A673 (cell line): ENCODE results near the gene WLS. TPM values are rescaled to one million over a fixed set of nuclear protein-coding genes. Genes with fewer than 3 reads are reported as not detected.

ENCODE experiments used
- BruUV-seq: library from RNA; stranded (reverse); fragments of 400-500 nt; replicated peaks from 2 replicates; lab custom pipeline; 2021; lab: Mats Ljungman, UMichigan
- CTCF ChIA-PET: fragments of 300-600 bp; sonication (Branson Sonifier 250); formaldehyde crosslinking; loops from one replicate; lab custom pipeline; 2022; ENCODE audit warnings: antibody characterized with exemption; lab: Charles Lee
- POLR2A ChIA-PET: fragments of 300-600 bp; sonication (Branson Sonifier 250); formaldehyde crosslinking; loops from one replicate; lab custom pipeline; 2022; ENCODE audit warnings: antibody characterized with exemption; ENCODE audit not compliant: low non-redundant PET; lab: Charles Lee
- DNase-seq: peaks from one replicate; pipeline ENCODE4 v3.0.0-alpha.2; 2015; ENCODE audit warnings: low spot score
- H3K27ac ChIP-seq: fragments of 200-600 bp; sonication (generic); 2 replicates; pipeline ENCODE4 v1.5.1; 2016; ENCODE audit warnings: mixed run types, low read depth, mild to moderate bottlenecking, mixed read lengths, antibody characterized with exemption, low read length; ENCODE audit not compliant: poor library complexity, severe bottlenecking
- H3K27me3 ChIP-seq: fragments of 200-600 bp; sonication (generic); replicated peaks from 2 replicates; pipeline ENCODE4 v1.6.1; 2017; ENCODE audit warnings: mixed run types, low read depth, mild to moderate bottlenecking, mixed read lengths, antibody characterized with exemption, low read length; ENCODE audit not compliant: insufficient read depth, poor library complexity
- H3K36me3 ChIP-seq: fragments of 200-600 bp; sonication (generic); 2 replicates; pipeline ENCODE4 v1.6.1; 2016; ENCODE audit warnings: mixed run types, mild to moderate bottlenecking, mixed read lengths, antibody characterized with exemption, low read length; ENCODE audit not compliant: insufficient read depth, poor library complexity, severe bottlenecking
- H3K4me1 ChIP-seq: fragments of 200-600 bp; sonication (generic); 2 replicates; pipeline ENCODE4 v1.6.1; 2017; ENCODE audit warnings: mixed run types, mild to moderate bottlenecking, mixed read lengths, antibody characterized with exemption, low read length; ENCODE audit not compliant: insufficient read depth, poor library complexity, severe bottlenecking
- H3K4me3 ChIP-seq: fragments of 200-600 bp; sonication (generic); 2 replicates; pipeline ENCODE4 v1.5.1; 2016; ENCODE audit warnings: low read depth, mixed run types, mild to moderate bottlenecking, mixed read lengths, low read length; ENCODE audit not compliant: poor library complexity, severe bottlenecking
- H3K9me3 ChIP-seq: fragments of 200-600 bp; sonication (generic); 2 replicates; pipeline ENCODE4 v1.6.1; 2016; ENCODE audit warnings: mixed run types, low read depth, mild to moderate bottlenecking, mixed read lengths, antibody characterized with exemption, low read length; ENCODE audit not compliant: poor library complexity, severe bottlenecking
- EZH2 ChIP-seq: fragments of 200-600 bp; sonication (generic); IDR thresholded peaks from 2 replicates; pipeline ENCODE4 v1.6.1; 2017; ENCODE audit warnings: borderline replicate concordance, low read depth, mild to moderate bottlenecking, mixed read lengths, antibody characterized with exemption, low read length; ENCODE audit not compliant: poor library complexity, severe bottlenecking
- intact Hi-C: fragments of 100-400 bp; cut with micrococcal nuclease; formaldehyde crosslinking; loops from one replicate; pipeline ENCODE4 v1.10.0; 2022; ENCODE audit not compliant: unreplicated experiment
- total RNA-seq: library from RNA; stranded (reverse); gene quantifications from 2 replicates; pipeline ENCODE4 v1.2.3, GENCODE V29; 2021
- TF ChIP-seq, protein P1 (sequence below): fragments of 300-800, 200-600 bp; sonication (generic); conservative IDR thresholded peaks from 2 replicates; pipeline ENCODE4 v1.5.1; 2017; ENCODE audit warnings: low read depth, mild to moderate bottlenecking, antibody characterized with exemption, low read length, moderate library complexity, mixed read lengths

WLS gene
- total RNA-seq, 1 experiment from 2014 or later, result 144 TPM

DNA sequence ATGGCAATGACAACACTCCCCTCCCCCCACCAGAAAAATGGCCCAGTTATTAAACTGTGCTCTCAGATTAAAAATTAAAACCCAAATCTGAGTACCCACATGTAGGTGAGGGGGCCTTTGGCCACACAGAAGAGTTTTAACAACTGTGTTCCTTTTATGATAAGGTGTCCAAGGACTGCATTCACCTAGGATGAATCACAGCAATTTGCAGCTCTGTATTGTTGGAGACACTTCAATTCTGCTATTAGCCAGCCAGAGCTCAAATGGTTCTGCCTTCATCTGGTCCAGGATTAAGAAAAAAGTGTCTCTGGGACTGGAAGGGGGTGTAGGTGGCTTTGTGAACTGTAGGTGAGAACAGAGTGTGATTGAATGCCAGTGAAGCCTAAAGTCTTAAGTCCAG is 138.6 kb downstream of the WLS start:
- ChIA-PET CTCF (no interaction called here), POLR2A (no interaction called here)
- Histone ChIP-seq H3K4me1 (no peaks in the 10 kb centered on the region), H3K36me3 (no peaks in the 10 kb centered on the region), H3K27ac (no peak overlapping the region), H3K4me3 (no peak overlapping the region), H3K27me3 (no peaks in the 10 kb centered on the region), H3K9me3 (no peaks in the 10 kb centered on the region)
- intact Hi-C loops, result no loop called here
- TF ChIP-seq, protein P1, sequence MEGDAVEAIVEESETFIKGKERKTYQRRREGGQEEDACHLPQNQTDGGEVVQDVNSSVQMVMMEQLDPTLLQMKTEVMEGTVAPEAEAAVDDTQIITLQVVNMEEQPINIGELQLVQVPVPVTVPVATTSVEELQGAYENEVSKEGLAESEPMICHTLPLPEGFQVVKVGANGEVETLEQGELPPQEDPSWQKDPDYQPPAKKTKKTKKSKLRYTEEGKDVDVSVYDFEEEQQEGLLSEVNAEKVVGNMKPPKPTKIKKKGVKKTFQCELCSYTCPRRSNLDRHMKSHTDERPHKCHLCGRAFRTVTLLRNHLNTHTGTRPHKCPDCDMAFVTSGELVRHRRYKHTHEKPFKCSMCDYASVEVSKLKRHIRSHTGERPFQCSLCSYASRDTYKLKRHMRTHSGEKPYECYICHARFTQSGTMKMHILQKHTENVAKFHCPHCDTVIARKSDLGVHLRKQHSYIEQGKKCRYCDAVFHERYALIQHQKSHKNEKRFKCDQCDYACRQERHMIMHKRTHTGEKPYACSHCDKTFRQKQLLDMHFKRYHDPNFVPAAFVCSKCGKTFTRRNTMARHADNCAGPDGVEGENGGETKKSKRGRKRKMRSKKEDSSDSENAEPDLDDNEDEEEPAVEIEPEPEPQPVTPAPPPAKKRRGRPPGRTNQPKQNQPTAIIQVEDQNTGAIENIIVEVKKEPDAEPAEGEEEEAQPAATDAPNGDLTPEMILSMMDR, result no peak
- no peak for TF ChIP-seq EZH2
- DNase-seq, result no peak
- BruUV-seq, result no TSS peak

DNA sequence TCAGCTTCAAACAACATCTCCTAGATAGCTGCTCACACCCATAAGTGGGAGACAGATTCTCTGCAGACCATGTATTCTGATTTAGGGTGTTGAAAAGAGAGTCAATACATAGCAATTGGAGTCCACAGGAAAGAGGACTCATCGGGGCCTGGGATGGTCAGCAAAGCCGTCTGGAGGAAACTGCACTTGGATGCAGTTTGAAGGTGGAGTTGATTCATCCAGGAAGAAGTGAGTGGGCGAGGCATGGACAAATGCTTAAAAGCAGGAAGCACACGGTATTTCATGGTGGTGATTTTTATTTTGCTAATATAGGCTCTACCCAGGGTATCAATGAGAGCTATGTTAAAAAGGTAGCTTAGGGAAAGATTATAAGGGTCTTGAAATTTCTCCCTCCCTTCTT is 145.1 kb downstream of the WLS start:
- Histone ChIP-seq H3K27me3 (no peaks in the 10 kb centered on the region), H3K27ac (no peak overlapping the region), H3K4me1 (no peaks in the 10 kb centered on the region), H3K4me3 (no peak overlapping the region), H3K36me3 (no peaks in the 10 kb centered on the region), H3K9me3 (no peaks in the 10 kb centered on the region)
- no TSS peak for BruUV-seq
- DNase-seq, result no peak
- intact Hi-C loops, result no loop called here
- POLR2A ChIA-PET, result no interaction called here
- no peak for TF ChIP-seq EZH2
- TF ChIP-seq, protein P1, result no peak
- CTCF ChIA-PET, result no interaction called here

DNA sequence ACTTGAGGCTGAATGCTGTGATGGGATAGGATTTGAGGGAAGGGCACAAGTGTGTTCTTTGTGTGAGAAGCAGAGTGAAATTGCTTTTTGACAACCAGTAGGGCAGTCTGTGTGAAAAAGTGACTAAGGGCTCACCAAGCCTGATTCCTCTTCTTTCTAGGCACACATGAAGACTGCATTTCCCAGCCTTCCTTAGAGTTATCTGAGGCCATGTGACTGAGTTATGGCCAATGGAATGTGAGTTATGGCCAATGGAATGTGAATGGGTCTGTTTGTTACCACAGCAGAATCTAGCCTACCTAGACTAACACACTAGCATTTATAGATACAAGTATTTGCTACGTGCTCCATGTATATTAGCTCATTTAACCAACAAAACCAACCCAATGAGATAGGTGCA is 146.6 kb downstream of the WLS start:
- no peaks in the 10 kb centered on the region for H3K27me3 ChIP-seq
- POLR2A ChIA-PET, result no interaction called here
- CTCF ChIA-PET, result no interaction called here
- no peaks in the 10 kb centered on the region for H3K36me3 ChIP-seq
- no peak overlapping the region for H3K4me3 ChIP-seq
- intact Hi-C loops, result no loop called here
- H3K4me1 ChIP-seq, result no peaks in the 10 kb centered on the region
- H3K9me3 ChIP-seq, result no peaks in the 10 kb centered on the region
- no peak for DNase-seq
- TF ChIP-seq EZH2, result no peak
- TF ChIP-seq, protein P1, result no peak
- no TSS peak for BruUV-seq
- no peak overlapping the region for H3K27ac ChIP-seq
